Measurements from ENCODE around the gene MKLN1. TPM values are rescaled to one million over a fixed set of nuclear protein-coding genes. Genes with fewer than 3 reads are reported as not detected.

The MKLN1 gene
- total RNA-seq, 1 donor from 2014 or later: 66.0 TPM

DNA sequence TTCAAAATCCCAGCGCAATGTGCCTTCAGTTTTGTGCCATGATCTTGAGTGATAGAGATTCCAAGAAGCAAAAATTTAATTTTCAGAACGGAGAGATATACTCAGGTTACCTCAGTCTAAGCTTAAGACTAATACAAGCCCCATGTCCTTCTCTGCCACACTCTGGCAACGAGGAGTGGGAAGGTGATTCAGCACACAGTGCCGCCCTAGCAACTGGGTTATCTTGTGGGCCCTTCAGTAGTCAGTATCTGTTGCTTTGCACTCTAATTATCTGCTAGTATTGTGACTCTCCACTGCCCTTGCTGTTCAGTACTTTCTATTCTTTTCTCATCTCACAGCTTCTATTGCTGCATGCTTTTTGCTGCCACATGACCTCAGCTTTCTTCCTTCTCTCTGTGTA lies 39.2 kb upstream of the MKLN1 start:
- no peak overlapping the region for H3K4me3 ChIP-seq
- H3K36me3 ChIP-seq: no peaks in the 10 kb centered on the region
- no peaks in the 10 kb centered on the region for H3K27me3 ChIP-seq
- no peaks in the 10 kb centered on the region for H3K9me3 ChIP-seq
- DNase-seq (no peak), ATAC-seq (no peak)
- H3K4me1 ChIP-seq: no peaks in the 10 kb centered on the region
- H3K27ac ChIP-seq: no peak overlapping the region
- no peak for TF ChIP-seq CTCF (IDR thresholded peaks at IDR 0.05)
- intact Hi-C loops (cut with DNase I): no loop called here

- ATAC-seq: no peak
- Histone ChIP-seq H3K9me3 (no peaks in the 10 kb centered on the region), H3K27ac (no peak overlapping the region), H3K4me1 (no peaks in the 10 kb centered on the region), H3K4me3 (no peak overlapping the region), H3K27me3 (no peaks in the 10 kb centered on the region), H3K36me3 (no peaks in the 10 kb centered on the region)
- no peak for TF ChIP-seq CTCF (IDR thresholded peaks at IDR 0.05)
- no peak for DNase-seq
- intact Hi-C loops (cut with DNase I): no loop called here
Measured at GRCh38 chr7:131289051-131289450, 38.6 kb upstream of the MKLN1 start.

DNA sequence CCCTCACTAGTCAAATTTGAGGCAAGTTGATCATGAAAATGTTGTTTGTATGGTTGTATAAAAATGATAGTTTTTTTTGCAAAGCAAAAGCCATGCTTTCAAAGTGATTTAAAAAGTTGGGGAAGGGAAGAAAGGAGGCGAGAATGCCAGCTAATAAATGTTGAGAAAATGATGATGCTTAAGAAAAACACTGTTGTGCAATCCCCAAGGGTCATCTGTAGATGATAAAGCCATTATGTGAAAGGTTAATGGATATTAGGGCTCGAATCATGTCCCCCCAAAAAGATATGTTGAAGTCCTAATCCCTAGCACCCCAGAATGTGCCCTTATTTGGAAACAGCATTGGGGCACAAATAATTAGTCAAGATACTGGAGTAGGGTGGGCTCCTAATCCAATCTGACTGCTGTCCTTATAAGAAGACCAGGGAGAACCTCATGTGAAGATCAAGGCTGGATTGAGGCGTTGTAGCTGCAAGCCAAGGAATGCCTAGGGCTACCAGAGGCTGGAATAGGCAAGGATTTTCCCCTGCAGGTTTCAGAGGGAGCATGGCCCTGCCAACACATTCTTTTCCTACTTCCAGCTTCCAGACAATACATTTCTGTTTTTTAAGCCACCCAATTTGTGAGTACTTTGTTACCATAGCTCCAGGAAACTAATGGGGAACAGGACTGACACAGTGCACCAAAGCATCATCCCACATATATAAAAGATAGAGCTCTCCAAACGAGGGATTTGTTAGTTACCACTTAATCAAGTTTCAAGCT lies 35.4 kb upstream of the MKLN1 start:
- ATAC-seq: no peak
- TF ChIP-seq CTCF (IDR thresholded peaks at IDR 0.05): no peak
- no peak overlapping the region for H3K27ac ChIP-seq
- no peak overlapping the region for H3K4me3 ChIP-seq
- H3K27me3 ChIP-seq: no peaks in the 10 kb centered on the region
- intact Hi-C loops (cut with DNase I): no loop called here
- no peaks in the 10 kb centered on the region for H3K36me3 ChIP-seq
- no peaks in the 10 kb centered on the region for H3K4me1 ChIP-seq
- H3K9me3 ChIP-seq: no peaks in the 10 kb centered on the region
- DNase-seq: no peak

DNA sequence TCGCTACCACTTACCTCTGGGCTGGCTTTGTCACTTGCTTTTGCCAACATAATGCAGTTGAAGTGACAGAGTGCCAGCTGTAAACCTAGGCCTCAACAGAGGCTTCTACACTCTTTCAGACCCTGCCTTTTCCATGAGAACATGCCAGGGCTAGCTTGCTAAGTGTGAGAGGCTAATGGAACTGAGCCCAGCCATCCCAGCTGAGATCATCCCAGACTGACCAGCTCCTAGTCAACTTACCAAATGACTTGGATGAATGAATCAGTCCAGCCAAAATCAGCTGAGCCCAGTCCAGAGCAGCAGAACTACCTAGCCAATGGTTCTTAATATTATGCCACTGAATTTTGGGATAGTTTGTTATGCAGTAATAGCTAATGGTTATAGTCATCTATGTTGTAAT lies 34.7 kb upstream of the MKLN1 start:
- Histone ChIP-seq H3K27me3 (no peaks in the 10 kb centered on the region), H3K9me3 (no peaks in the 10 kb centered on the region), H3K27ac (no peak overlapping the region), H3K4me1 (no peaks in the 10 kb centered on the region), H3K4me3 (no peak overlapping the region), H3K36me3 (no peaks in the 10 kb centered on the region)
- no peak for DNase-seq
- intact Hi-C loops (cut with DNase I): no loop called here
- peak; percentile 47 for ATAC-seq
- no peak for TF ChIP-seq CTCF (IDR thresholded peaks at IDR 0.05)

- intact Hi-C loops (cut with DNase I): no loop called here
- Histone ChIP-seq H3K27me3 (no peaks in the 10 kb centered on the region), H3K4me1 (no peaks in the 10 kb centered on the region), H3K36me3 (no peaks in the 10 kb centered on the region), H3K9me3 (no peaks in the 10 kb centered on the region), H3K4me3 (no peak overlapping the region), H3K27ac (no peak overlapping the region)
- ATAC-seq (no peak), DNase-seq (no peak)
- TF ChIP-seq CTCF (IDR thresholded peaks at IDR 0.05): no peak
Measured at GRCh38 chr7:131294553-131294952, 33.1 kb upstream of the MKLN1 start.

DNA sequence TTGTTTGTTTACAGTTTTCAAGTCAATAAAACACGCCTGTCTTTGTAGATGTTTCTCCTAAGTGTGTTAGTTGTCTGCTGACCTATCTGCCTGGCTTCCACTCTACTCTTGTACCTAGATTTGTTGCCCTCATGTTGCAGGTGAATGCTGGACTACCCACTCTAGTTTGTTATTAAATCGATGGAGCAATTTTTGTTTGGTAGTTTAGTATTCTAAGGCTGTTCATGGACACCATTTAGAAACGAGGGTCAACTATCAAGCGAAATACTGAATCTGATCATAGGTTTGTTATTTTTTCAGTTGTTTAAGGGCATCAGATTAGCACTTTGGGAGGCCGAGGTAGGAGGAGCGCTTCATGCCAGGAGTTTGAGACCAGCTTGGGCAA lies 29.1 kb upstream of the MKLN1 start:
- ATAC-seq (no peak), DNase-seq (no peak)
- Histone ChIP-seq H3K36me3 (no peaks in the 10 kb centered on the region), H3K27ac (no peak overlapping the region), H3K9me3 (no peaks in the 10 kb centered on the region), H3K4me1 (no peaks in the 10 kb centered on the region), H3K27me3 (no peaks in the 10 kb centered on the region), H3K4me3 (no peak overlapping the region)
- intact Hi-C loops (cut with DNase I): no loop called here
- TF ChIP-seq CTCF (IDR thresholded peaks at IDR 0.05): no peak
